Left renal cortex interstitium (tissue), 4 donors: ENCODE results near the gene TRIM32. TPM values are rescaled to one million over a fixed set of nuclear protein-coding genes. Genes with fewer than 3 reads are reported as not detected.

Source experiments
- DNase-seq, 4 donors: peaks; one replicate each; pipeline ENCODE4 v3.0.0-alpha.2; 2013; ENCODE audit warnings: low read depth in 4 of 4, low spot score in 2 of 4, missing footprints in 1 of 4
- polyA plus RNA-seq, 4 donors: library from polyadenylated mRNA; unstranded; fragments of 120-200 nt; gene quantifications; one replicate each; pipeline ENCODE4 v1.2.1, GENCODE V29; 2013; ENCODE audit not compliant: insufficient read length in 4 of 4

The TRIM32 gene
- polyA plus RNA-seq, 4 donors: 21.4 to 23.6 (median 22.2) TPM

DNA sequence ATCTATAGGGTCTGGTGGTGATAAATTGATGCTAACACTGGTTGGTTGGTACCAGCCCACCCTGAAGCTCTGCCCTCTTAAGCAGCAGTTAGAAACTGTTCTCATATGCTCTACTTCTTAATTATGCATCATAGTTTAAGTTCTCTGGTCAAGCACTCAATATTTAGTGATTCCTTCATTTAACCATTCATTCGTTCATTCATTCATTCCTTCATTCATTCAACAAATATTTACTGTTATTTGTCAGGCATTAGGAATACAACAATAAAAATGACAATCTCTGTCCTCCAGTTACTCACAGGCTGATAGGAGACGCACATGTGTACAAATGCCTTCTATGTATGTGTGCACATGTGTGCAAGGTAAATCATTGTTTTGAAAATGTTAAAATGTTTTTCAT is 54.6 kb downstream of the TRIM32 start:
- no peak for DNase-seq

- DNase-seq: no peak
Observed at GRCh38 chr9:116749176-116749575, 62.1 kb downstream of the TRIM32 start.

DNA sequence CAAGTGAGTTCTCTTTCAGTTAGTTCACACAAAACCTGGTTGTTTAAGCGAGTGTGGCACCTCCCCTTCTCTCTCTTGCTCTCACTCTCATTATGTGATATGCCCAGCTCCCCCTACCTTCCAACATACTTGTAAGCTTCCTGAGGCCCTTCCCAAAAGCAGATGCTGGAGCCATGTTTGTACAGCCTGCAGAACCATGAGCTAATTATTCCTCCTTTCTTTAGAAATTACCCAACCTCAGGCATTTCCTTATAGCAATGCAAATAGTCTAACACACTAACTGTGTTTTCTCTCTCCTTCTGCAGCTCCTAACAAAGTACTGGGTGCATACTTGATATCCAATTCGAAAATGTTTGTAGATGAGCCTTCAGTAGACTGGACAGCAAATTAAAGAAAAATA is 62.7 kb downstream of the TRIM32 start:
- no peak for DNase-seq

GRCh38 chr9:116750510-116750909 is 63.4 kb downstream of the TRIM32 start:
- no peak for DNase-seq
